Measurements from ENCODE around the gene TM4SF4.
A peak's percentile ranks its signal among the peaks of the same experiment; 100 is the strongest.

The TM4SF4 gene

DNA sequence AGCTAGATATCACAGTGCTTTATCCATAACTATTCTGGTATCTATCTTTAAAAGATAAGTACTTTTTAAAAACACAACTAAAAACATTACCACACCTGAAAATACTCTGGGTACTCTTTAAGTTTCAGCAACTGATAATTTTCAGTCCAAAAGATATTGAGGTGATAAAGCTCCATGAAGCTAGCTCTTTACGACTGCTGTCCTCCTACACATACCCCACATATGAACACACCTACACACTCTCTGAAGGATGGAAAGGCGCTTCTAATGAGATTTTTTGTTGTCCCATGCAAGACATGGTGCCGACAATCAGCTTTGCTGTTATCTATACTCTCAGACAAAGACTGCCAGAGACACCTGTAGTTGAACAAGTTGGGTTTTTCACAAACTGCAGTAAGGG lies 19.1 kb upstream of the TM4SF4 start:
- DNase-seq (ENCODE audit: low read depth): no peak

DNA sequence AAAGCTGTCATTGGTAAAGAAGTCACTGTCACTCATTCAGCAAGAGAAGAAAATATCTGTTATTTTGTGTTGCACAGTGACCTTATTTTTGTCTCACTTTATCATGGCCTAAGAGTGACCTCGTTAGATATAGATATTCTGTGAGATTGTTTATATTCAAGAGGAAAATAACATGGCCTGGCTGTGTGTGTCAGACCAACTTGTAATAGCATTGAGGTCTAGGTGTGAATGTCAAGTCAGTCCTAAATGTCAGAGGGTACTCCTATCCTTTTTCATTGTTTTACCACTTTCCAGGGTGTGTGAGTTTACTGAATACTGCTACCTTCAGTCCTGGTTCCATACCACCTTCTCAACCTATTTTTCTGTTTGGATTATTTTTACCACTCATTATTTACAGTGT lies 18.5 kb upstream of the TM4SF4 start:
- no peak for DNase-seq (ENCODE audit: low read depth)

DNA sequence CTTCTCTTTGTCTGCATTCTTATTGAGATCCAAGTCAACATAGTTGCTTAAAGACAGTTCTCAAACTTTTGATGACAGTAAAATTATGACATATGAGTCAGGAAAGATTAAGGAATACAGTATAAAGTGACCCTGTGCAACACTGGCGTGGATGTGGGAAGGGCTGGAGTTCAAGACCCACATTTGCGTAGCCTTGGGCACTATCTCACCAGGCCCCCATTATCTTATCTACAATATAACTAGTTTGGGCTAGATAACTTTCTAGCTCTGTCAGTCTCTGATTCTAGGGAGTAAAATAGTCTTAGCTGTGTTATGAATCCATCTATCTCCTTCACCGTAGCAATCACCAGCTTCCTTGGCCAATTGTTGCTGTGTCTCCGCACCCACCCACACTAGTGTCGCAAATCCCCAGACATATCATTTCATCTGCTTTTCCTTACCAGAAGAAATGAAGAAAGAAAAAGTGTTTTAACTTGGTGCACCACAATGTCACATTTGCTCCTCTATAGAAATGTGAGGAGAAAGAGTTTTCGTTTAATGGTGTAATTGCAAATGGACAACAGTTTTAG lies 14.9 kb upstream of the TM4SF4 start:
- no peak for DNase-seq (ENCODE audit: low read depth)

DNA sequence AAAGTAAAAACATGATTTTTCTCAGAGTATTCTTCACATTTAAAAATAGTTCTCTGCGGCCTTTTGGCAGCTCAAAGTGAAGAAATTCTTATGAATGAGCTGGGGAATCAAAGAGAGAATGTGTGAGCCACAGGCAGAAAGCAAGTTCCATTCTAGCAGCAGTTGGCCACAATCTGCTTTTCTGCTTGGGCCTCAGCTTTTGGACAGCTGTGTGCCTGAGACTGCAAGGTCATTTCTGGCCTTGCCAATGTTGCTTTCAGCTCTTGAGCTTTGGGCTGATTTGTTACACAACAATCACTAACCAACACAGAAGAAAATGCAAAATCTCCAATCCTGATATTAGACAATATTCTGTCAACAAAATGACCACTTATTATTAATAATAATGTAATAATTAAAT lies 14.4 kb upstream of the TM4SF4 start:
- no peak for DNase-seq (ENCODE audit: low read depth)

DNA sequence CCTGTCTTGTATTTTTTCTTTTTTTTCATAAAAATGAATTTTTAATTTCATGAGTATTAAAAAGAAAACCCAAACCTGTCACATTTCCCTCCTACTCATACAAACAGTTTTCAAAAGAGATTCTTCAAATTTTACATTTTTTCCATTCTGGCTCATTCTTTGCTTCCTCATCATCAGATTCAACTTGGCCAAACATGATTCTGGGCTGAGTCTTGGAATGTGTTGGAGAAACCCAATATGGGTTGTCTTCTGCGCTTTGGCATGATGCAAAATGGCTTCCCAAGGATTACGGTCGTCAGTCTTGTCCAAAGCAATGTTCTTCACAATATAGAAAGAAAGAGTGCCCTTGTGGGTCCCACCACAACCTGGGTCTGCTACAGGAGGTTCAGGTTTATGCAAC lies 12.4 kb upstream of the TM4SF4 start:
- DNase-seq (ENCODE audit: low read depth): no peak

DNA sequence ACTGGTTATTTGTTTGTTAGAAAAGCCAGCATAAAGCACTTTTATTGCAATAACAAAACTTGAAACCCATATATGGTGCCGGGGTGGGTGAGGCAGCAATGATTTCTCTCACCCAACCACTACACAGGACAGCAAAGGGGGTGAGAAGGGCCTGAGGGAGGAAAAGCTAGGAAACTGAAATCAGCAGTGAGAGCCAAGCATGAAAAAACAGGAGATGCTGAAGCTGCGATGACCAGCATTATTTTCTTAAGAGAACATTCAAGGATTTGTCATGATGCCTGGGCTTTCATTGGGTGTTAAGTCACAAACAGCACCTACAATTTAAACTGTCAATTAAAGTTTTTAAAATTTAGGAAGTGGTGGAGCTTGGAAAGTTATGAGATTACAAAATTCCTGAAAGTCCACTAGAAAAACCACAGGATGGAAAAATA lies 11.9 kb upstream of the TM4SF4 start:
- DNase-seq (ENCODE audit: low read depth): no peak

DNA sequence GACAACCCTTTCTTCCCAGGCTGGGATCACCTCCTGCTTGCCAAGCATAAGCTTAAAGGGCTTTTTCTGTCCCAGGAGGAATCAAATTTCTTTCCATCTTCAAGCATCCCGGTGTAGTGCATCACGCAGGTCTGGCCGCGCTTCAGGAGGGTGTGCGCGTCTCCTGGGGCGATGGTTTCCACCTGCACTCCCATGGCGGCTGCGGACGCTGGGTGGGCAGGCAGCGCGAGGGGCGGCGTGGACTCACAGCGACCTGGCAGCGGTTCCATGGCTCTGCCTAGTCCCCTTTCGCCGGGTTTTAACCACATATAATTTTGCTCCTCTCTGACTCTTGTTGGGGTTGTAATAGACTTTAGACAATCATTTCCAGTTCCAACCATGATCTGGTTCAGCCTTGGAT lies 10.6 kb upstream of the TM4SF4 start:
- no peak for DNase-seq (ENCODE audit: low read depth)

DNA sequence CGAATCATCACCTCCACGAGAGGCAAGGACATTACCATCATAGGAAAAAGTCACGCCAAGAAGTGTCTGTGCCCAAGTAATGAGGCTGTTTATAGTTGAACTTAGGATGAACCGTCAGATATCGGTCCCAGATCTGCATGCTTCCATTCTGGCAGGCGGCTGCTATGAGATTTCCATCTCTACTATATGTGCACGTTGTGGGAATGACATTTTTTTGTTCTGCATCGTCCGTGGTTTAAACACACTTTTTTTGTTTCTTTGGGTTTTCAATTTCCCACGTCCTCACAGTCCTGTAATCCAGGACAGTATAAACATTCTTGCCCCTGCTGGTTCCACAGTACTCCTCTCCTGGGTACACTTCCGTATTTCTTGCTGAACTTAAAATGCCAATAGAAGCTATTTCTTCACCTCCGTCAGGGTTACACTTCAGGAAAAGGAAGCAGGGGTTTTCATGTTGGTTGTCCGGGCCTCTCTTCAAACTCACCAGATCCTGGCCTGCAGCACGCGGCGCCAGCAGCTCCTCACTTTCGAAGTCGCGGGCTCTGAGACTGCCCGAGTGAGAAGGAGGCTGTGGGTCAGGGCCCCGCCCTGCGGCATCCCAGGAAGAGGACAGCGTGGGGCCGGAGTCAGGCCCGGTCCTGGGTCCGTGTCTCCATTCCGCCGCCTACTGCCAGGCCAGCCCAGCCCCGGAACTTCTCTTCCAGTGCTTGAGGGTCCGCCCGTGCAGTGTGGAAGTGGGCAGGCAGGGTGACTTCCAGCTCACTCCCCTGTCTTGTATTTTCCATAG lies 9.8 kb upstream of the TM4SF4 start:
- DNase-seq (ENCODE audit: low read depth): no peak

DNA sequence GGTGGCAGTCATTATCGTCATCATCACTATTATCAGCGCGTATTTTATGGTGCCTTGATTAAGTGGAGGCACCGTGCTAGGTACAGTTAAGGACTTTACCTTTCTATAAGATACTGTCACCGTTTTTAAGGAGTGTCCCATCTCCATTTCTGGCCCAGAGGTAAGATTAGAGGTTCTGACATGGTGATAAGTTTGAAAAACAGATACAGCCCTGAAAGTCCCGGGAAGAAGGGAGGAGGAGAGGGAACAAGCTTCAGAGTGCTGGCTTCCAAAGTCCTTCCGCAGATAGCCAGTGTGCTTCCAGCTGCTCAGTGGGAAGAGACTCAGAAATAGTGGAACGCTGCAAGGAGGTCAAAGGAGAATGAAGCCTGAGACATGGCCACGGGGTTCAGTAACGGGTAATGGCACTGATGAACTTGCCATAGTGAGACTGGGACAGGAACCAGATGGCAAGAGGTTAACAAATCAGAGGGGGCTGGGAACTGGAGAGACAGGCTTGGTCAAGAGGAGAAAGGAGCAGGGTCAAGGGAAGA lies 9.1 kb upstream of the TM4SF4 start:
- no peak for DNase-seq (ENCODE audit: low read depth)

DNA sequence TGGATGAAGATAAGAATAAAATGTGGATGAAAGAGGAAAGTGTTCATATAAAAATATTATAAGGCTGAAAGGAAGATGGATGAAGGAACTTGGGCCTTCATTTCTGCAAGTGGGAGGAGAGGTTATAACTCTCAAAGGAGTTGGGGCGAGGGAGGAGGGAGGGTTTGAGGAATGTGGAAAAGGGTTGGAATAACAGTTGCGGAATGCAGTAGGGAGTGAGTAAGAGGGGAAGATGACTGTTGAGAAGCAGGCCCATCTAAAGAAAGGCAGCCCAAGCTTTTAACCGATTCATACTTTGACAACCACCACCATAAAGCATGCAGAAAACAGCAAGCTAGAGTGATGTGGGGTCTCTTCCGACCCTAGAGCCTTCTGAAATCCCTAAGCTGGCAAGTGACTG lies 8.3 kb upstream of the TM4SF4 start:
- DNase-seq (ENCODE audit: low read depth): no peak

DNA sequence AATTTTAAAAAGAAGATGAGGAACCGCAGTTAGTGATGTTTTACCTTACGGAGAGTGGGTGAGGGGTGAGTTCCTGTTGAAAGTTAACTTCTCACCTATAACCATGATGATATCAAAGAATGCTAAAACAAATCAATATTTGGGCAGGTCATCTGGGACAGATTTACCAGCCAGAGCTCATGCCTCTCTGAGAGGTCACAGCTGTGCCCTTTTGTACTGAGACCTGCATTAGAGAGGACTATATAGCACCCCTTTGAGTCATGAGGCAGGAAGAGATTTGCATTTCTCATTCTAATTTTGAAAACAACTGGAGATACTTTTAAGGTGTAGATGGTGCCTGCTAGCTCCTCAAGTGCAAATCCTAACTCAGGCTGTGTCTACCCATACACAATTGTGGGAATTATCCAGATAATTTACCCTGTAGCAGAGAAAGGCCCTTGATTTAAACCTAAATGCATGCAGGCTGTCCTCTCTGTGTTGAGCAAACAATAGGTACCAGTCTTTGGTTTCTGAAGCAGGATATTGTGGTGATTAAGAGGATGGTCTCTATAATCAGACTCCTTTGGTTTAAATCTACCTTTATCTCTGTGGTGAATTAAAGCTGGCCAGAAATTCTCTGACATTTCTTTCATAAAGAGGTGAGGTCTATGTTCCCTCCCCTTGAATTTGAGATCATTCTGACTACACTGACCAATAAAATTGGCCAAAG lies 5.8 kb upstream of the TM4SF4 start:
- no peak for DNase-seq (ENCODE audit: low read depth)

DNA sequence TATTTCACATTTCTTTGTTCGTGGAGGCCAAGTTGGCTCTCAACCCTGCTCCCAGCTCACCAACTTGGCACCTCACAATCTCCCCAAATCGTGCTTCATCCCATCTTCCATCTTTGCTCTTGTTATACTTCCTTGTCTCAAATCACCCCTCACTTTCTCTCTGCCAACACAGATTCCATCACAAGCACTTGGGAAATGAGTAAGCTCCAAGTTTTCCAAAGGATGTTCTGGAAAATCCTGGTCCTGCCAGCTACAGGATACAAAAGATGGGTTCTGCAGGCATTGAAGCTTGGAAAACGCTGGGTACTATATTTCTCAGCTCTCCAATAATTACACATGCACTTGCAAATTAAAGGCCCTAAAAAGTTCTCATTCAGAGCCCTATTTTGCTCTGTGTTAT lies 4.1 kb upstream of the TM4SF4 start:
- no peak for DNase-seq (ENCODE audit: low read depth)

DNA sequence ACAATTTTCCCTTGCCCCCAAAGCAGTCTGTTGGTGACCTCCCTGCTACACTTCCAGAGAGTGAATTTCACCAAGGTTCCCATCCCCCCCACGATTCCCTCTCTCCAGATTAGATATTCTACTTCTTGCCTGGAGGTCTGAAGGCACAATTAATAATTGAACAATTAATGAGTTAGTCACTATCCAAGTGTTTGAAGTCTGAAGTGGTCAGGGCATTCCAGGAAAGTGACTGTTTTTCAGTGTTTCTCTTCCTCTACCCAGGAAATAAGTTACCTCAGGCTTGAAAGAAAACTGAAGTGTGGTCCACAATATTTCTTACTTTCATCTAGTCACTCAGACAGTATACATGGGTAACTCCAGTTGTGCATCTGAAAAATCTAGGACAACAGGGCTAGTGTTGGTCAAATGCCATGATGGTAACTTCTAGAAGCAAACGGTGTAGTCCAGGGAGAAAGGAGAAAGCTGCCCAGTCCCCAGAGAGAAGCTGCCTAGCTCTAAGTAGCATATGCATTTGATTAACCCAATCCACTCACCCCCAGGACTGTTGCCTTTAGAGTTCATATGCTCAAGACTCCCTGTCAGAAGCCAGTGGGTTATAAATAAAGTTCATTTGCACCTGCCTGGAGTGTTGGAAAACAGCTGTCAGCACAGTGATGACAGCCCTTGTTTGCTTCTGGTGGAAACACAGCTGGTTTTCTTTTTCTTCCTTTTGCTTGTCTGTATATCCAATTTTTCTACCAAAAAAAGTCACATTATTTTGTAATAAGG lies 2.3 kb upstream of the TM4SF4 start:
- no peak for DNase-seq (ENCODE audit: low read depth)

DNA sequence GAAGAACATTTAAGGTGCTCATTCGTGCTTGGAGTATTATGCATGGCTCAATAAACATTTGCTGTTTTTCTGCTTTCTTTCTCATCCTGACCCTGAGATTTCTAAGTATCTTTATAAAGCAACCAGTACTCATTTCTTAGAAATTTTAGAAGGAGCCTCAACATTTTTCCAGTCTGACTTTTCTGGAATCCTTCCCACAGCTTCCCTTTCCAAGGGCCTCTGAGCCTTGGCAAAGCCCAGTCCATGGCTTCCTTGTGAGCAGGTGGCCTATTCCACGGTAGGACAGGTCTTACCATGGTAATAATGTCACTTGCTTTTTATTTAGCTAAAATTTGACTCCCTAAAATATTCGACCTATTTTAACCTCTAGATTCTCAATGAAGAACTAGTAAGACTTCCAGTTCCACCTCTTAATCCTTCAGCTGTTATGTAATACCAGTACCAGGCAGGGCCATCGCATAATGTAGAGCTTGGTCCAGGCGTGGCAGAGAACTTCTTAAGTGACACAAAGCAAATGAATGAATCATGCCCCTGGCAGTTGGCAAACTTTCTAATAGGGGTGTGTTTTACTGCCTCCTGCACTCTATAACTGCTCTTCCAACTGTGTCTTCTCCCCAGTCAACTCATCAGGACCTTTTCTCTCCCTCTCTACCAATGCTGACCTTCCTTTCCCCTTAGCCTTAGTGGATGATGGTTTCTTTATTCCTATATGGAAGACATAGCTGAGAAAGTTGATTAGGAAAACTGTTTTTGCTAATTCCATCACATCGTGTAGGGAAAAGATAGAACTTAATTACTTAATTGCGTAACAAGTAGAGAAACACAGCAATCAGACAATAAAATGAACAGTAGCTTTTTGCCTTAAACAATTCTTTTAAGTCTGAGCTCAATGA lies 894 bp upstream of the TM4SF4 start:
- DNase-seq (ENCODE audit: low read depth): no peak

DNA sequence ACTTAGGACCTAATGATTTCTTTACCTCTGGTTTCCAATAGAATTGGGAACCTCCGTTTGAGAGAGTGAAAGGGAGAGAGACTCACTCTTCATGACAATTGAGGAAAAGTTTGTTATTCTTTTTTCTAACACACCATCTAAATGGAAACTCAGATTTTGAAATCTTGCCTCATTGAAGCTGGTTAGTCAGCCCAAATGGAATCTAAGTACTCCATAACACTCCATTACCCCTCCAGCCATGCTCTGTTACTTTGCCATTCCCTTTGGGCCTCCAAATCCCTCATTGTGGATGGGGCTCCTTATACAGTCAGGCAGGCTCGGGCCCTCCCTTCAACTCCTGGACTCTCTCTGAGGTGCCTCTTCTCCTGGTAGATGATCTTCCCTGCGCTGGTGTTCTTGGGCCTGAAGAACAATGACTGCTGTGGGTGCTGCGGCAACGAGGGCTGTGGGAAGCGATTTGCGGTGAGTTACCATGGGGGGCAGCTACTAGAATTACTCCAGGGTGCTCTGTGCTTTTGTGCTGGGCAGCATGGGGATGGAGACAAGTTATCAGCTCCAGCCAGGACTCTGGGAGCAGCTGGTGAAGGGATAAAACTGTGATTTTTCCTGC lies 1.1 kb downstream of the TM4SF4 start:
- no peak for DNase-seq (ENCODE audit: low read depth)

DNA sequence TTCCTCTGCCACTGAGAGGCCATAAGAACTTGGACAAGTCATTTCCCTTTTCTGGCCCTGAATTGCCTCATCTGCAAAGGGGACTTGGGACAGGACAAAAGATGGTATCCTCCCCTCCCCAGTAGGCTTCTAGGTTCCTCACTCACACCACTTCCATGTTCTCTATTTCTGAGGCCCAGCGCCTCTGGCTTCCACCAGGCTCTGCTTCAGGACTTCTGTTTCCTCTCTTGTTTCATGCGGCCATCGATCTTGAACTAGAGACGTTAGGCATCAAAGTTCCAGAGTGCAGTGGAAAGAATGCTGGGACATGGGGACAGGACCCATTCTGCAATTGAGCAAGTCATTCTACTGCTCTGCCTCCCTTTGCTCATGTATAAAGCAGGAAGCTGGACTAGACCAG lies 1.7 kb downstream of the TM4SF4 start:
- no peak for DNase-seq (ENCODE audit: low read depth)

DNA sequence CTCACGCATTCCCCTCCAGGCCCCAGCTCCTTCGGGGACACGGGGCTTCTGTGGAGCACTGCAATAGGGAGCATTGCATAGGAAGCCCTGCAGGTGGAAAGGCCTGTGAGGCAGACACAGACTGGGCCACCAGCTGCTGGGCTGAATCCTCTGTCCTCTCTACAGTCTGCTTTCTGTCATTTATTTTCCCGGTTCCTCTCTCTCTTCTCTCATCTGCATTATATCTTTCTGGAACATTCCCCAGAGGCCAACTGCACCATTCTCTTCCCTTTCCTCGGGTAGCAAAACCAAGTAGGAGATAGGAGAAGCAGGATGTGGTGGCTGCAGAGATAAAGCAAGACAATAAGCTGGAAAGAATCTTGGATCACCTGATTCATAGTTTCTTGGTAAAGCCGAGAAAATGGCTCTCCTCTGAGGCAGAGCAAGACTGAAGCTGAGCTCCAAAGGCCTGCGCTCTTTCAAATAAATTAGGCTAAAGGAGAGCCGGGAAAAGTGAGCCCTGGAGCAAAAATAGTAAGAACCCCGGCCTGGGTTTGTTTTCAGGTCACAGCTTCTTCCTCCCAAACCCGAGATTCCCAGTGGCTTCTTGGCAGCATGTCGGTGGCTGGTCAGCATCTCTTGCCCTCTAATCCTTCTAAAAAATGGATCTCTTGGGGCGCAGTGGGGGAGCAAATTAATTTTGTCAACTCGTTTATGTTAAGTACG lies 5.3 kb downstream of the TM4SF4 start:
- no peak for DNase-seq (ENCODE audit: low read depth)

DNA sequence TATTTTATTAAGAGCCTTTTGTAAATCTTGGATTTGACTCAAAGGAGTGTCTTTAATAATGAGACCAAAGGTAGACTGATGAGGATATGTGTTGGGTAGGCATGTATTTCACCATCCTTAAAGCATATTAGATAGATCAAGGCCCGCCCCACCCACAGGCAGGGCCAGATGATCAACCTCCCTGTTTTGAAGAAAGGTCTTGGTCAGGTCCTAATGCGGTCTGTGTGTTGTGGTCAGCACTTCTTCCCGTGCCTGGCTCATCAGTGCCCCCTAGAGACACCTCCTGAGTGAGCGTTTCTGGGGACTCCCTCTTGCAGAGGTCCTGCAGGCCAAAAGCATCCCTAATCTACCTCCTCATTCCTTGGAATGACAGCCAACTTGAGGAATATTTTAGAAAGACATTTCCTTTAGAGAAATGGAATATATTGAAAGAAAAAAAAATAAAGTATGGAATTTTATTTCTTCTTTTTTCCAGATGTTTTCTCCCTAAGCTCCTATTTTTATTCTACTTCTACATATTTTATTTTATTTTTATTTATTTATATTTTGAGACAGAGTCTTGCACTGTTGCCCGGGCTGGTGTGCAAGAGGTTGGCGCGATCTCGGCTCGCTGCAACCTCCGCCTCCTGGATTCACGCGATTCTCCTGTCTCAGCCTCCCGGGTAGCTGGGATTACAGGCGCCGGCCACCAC lies 6.0 kb downstream of the TM4SF4 start:
- peak; percentile 5 for DNase-seq (ENCODE audit: low read depth)

DNA sequence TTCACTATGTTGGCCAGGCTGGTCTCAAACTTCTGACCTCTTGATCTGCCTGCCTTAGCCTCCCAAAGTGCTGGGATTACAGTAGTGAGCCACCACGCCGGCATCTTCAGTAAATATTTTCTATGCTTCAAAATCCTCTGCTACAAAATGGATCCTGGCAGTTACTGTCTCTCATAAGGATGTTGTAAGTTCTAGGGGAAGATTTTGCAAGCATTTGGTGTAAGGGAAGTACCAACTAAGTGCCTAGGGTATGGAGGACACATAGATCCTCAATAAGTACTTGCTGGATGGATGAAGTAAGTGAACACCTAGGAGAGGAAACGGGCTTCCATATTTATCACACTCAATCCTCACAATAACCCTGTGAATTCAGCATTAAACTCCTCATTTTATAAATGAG lies 6.6 kb downstream of the TM4SF4 start:
- DNase-seq (ENCODE audit: low read depth): no peak

DNA sequence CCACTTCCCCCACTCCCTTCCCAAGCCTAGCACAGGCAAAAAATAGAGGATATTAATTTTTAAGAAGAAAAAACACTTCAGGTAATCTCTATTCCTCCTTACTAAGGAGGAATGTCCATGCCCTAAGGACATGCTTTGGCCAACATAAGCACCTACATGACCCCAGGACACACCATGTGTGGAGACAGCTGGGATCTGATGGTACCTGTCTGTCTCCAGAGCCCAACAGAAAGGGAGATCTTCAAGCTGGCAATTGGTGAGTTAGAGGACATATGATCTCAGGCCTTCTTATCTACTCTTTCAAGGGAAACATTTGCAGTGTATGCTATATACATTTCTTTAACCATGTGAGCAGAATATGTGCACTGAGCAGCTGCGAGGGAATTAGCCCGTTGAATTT lies 7.0 kb downstream of the TM4SF4 start:
- DNase-seq (ENCODE audit: low read depth): no peak
